Measurements from ENCODE around the gene PPP2R2B.
"Not testable (repeated sequence)": the region's sequence is repeated elsewhere in the genome, so short reads cannot be mapped to it uniquely, and the experiment has no call there.

Gene PPP2R2B

GRCh38 chr5:146588331-146589027 lies 290.1 kb downstream of the PPP2R2B start:
- DNase-seq, result no peak

DNA sequence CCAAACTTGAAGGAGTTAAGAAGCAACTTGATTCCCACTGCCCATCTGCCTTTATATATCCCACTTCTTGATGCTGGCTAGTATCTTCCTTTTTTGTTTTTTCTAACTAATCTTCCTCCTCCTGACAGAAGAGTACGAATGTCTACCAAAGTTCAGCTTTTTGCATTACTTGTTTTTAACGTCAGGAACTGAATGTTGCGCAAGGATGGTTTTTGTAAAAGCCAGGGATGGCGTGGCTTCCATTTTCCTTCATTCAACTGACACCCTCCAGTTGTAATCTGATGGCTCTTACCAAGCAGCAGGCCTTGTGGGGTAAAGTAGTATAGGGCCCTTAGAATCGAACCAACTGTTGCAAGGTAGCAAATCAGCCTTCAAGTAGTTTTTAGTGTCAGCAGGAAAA lies 291.8 kb downstream of the PPP2R2B start:
- no peak for DNase-seq

- no peak for DNase-seq
Measured at GRCh38 chr5:146584750-146585149, 293.8 kb downstream of the PPP2R2B start.

DNA sequence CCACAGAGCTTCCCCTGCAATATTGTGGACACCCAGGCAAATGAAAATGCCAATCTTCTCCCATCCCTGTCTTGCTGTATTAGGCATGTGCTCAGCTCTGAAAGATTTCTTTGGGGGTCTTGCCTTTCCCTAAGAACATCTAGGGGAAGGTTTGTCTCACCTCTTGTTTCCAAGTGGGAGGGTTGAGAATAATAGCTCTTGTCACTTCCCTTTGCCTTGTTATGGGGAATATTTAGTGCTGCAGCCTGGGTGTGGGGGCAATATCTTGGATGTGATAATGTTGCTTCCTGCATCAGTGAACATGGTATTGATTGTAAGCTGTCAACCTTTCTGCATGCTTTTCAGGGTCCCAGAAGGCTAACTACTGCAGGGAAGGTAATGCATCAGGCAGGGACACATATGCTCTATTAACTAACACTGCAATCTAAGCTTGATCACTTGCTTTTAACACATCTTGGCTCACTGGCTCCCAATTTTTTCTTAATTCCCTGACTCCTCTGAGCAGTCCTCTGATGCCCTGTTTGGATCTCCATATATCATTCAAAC lies 296.4 kb downstream of the PPP2R2B start:
- no peak for DNase-seq

- no peak for DNase-seq
Measured at GRCh38 chr5:146580237-146580636, 298.3 kb downstream of the PPP2R2B start.

GRCh38 chr5:146574713-146575112 lies 303.8 kb downstream of the PPP2R2B start:
- no peak for DNase-seq

GRCh38 chr5:146568161-146568560 lies 310.4 kb downstream of the PPP2R2B start:
- DNase-seq, result no peak

DNA sequence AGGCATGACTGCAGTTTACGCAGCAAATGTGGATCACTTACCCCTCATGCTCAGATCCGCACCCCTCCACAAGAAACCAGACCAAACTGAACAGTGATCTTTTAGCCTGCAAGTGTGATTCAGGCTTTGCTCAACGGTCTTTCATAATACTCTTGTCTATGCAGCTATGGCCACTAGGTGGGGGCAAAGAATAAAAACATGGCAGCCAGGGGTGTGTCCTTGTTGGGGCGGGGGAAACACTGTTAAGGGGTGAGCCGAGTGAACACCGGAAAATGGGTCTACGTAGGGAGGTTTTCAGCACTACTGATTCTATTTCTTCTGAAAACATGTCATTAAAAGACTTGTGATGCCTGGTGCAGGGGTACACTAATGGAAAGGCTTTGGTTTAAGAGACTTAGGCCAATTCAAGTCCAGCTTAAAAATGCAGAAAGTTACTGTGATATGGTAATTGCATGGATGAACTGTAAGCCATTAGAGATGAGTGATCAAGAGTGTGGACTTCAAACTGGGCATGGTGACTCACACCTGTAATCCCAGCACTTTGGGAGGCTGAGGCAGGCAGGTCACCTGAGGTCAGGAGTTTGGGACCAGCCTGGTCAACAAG lies 312.7 kb downstream of the PPP2R2B start:
- DNase-seq, result peak; percentile 58

GRCh38 chr5:146564007-146564762 lies 314.4 kb downstream of the PPP2R2B start:
- no peak for DNase-seq

GRCh38 chr5:146562461-146562860 lies 316.1 kb downstream of the PPP2R2B start:
- no peak for DNase-seq

- no peak for DNase-seq
Measured at GRCh38 chr5:146561711-146562110, 316.8 kb downstream of the PPP2R2B start.

DNA sequence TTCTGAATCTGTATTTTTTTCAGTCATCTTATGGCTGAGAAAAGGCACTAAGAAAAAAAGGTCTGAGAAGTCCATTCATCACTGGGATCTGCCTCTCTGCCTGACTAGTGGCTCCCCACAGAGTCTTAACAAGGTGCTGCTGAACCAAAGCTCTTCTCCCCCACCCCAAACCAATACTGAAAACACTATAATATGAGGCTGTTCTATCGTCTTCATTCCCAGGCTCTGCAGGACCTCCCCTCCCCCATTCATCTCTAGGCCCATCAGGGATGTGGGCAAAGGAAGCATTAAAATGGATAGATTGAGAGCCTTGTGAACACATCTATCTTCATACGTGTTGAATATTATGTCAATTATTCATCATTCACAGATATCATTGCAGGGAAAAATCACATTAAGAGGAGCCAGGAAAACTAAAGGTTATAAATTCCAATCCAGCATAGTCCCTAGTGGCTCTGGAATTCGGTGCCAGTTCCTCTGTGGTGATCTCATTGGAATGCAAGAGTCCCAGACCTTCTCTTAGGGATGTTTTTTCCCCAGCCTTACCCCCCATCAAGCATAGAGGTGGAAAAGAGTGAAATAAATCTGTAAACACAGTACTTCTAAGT lies 318.2 kb downstream of the PPP2R2B start:
- DNase-seq, result no peak

- DNase-seq, result not testable (repeated sequence)
Measured at GRCh38 chr5:146556884-146557283, 321.7 kb downstream of the PPP2R2B start.

DNA sequence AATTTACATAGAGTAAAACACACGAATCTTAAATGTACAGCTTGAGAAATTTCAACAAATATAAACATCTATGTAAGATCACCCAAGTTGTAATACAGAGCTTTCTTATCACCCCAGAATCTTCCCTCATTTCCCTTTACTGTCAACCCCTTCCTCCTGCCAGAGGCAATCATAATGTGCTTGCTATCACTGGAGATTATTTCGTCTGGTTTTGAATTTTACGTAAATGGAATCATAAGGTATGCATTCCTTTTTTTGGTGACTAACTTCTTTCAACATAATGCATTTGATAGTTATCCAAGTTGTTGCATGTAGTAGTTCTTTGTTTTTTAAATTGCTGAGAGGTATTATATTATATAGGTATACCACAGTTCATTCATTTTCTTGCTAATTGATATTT lies 325.1 kb downstream of the PPP2R2B start:
- no peak for DNase-seq

DNA sequence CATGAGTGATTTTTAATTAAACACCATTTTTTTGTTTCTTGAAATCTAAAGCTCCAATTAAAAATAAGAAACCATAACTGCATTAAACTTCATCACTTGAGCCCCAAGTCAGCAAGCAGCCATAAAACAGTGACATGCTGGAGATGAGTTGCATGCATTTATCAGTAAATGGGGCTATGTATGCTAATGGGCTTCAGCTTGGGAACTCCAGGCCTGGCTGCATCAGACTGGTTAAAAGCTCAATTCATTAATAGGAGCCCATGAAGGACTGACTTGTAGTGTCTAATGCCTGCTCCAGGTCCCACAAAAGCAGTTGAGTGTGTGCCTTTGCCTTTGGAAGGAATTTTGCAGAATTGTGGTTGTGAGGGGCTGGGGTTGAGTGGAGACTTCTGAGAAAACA lies 328.9 kb downstream of the PPP2R2B start:
- no peak for DNase-seq

DNA sequence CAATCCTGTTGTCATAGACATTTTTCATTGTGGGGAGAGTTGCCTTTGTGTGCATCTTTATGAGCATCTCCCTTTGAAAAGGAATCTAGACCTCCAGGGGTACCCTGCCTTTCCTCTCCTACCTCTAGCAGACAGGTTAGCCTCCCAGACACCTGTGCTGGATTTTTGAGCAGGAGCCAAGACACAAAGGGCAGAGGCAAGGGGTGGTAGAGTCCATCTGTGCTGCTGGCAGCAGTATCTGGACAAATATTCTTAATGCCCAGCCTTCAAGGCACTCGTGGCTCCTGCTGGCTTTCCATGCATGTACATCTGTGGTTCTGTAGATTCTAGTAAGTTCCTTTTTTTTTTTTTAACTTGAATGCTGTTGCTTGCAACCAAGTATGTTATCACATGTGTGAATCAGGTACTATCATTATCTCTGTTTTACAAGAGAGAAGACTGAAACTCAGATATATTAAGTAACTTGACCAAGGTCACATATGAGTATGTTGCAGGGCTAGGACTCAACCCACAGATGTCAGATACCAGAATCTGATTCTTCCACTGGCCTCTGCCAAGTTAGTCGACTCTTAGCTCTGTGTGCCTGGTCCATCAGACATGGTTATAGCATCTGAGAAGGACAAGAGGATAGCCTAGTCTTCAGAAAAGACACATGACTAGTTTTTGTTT lies 329.6 kb downstream of the PPP2R2B start:
- DNase-seq, result no peak

DNA sequence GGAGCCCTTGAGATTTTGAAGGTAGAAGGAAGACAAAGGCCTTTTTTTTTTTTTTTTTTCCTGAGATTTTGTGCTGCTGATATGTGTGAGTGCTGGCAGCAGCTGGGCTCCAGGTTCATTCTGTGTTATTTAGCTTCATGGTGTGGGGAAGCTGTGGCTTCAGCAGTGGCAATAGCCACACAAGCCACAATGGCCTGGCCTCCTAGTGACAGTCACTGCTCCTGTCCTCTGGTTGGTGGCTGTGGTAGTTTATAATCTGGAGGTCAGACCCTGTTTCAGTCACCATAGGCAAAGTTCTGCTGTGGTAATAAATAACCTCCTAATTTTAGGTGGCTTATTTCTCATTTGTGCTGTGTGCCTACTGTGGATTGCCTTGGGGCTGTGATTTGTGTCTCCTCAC lies 334.3 kb downstream of the PPP2R2B start:
- DNase-seq, result no peak

GRCh38 chr5:146541958-146542849 lies 336.4 kb downstream of the PPP2R2B start:
- peak; percentile 81 for DNase-seq

GRCh38 chr5:146540414-146540813 lies 338.1 kb downstream of the PPP2R2B start:
- no peak for DNase-seq

DNA sequence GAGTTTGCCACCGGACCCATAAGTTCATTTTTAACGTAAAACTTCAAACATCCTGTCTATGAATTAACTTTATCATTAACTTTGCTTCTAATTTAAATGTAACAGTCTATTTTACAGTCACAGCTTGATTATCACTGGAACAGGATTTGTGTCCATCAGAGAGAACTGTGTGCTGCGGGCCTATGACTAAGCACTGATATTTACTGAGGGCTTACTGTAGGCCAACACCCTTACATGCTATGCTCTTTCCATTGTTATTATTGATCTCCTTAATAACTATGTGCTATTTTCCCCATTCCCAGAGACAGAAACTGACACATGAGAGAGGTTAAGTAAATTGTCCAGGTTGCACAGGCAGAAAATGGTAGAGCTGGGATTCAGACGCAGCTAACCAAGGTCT lies 338.6 kb downstream of the PPP2R2B start:
- DNase-seq, result no peak

DNA sequence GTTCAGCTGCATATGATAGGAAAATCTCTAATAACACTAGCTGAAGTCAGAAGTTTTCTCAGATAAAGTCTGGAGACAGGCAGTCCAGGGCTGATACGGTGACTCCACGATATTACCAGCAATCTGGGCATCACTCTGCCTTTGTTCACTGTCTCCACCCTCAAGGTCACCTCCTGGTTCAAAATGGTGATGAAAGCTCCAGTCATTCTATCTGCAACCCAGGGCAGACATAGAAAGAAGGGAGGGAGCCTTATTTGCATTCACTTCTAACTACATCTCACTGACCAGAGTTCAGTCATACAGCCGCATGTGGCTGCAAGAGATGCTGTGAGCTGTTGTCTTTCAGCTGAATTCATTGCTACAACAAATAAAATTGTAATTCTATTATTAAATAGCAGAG lies 340.1 kb downstream of the PPP2R2B start:
- DNase-seq, result no peak

DNA sequence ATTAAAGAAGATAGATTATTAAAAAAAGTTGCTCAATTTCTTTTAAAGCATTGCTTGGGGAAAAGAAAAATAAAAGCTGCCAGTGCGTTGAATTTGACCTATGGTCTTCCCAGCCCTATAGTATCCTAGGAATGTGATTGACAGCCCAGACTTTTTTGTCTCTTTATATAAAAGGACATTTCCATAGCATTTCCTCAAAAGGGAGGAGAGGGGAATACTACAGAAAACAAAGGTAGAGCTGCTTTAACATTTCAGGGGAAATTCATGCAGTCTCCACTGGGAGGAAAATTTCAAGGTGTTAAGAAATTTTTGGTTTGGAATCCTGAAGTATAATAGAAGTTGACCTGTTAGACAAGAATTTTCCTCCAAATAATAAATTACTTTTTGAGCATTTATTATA lies 344.7 kb downstream of the PPP2R2B start:
- no peak for DNase-seq
